K562 (cell line): ENCODE results near the gene COL23A1. TPM values are rescaled to one million over a fixed set of nuclear protein-coding genes. Genes with fewer than 3 reads are reported as not detected.

Source experiments
- ATAC-seq: fragments of 200-7000 bp; cut with Tn5 transposase; 3 replicates; pipeline ENCODE4 v1.9.1; 2020; ENCODE audit warnings: moderate library complexity
- BruUV-seq: library from RNA; stranded (reverse); fragments of 400-500 nt; replicated peaks from 2 replicates; lab custom pipeline; 2021; lab: Mats Ljungman, UMichigan
- CTCF ChIA-PET: fragments of 300-600 bp; formaldehyde crosslinking; extraction: SDS; loops from one replicate; lab custom pipeline; 2021; ENCODE audit warnings: low intra/inter-chr PET ratio; lab: Yijun Ruan, JAX
- POLR2A ChIA-PET: fragments of 300-600, 350-650 bp; sonication (Branson Sonifier 250); formaldehyde crosslinking; extraction: SDS; loops from one replicate; lab custom pipeline; 2021; ENCODE audit warnings: antibody characterized with exemption, inconsistent platforms; lab: Yijun Ruan, JAX
- DNase-seq, 4 experiments: peaks; one replicate each; pipeline versions ENCODE4 v3.0.0 to v3.0.0-alpha.2; 2011 to 2018; ENCODE audit warnings: low spot score in 3 of 4, mixed read lengths in 3 of 4; ENCODE audit errors: extremely low read depth in 1 of 4
- FAIRE-seq: peaks from 2 replicates; lab custom pipeline; 2011; peaks lifted over from hg19 to GRCh38; lab: Jason Lieb, UNC
- H2AFZ ChIP-seq: 2 replicates; pipeline ENCODE4 v1.6.0; 2011; ENCODE audit warnings: low read depth, low read length, control low read depth, inconsistent platforms
- H3K27ac ChIP-seq: fragments of 200-600 bp; 3 replicates; pipeline ENCODE4 v1.8.0; 2011; ENCODE audit warnings: low read depth, mild to moderate bottlenecking, control low read depth, inconsistent platforms, low read length, moderate library complexity, mixed read lengths; ENCODE audit errors: extremely low read depth
- H3K27me3 ChIP-seq, 2 experiments: fragments of 300-600 bp in 1 of 2; 2 replicates in 1 of 2; 3 replicates in 1 of 2; pipeline versions ENCODE4 v1.6.0 to v1.8.0; 2011; ENCODE audit warnings: inconsistent platforms in 2 of 2, low read length in 2 of 2, mild to moderate bottlenecking in 1 of 2, mixed read lengths in 1 of 2, moderate library complexity in 1 of 2; ENCODE audit not compliant: control insufficient read depth in 2 of 2, insufficient read depth in 2 of 2
- H3K36me3 ChIP-seq: fragments of 300-600 bp; 3 replicates; pipeline ENCODE4 v1.8.0; 2011; ENCODE audit warnings: mild to moderate bottlenecking, low read length, inconsistent platforms; ENCODE audit not compliant: control insufficient read depth, insufficient read depth
- H3K4me1 ChIP-seq, 2 experiments: fragments of 200-600 bp in 1 of 2; replicated peaks in 1 of 2; 2 replicates in 1 of 2; 3 replicates in 1 of 2; pipeline versions ENCODE4 v1.5.1 to v1.8.0; 2011; ENCODE audit warnings: inconsistent platforms in 2 of 2, low read length in 2 of 2, mild to moderate bottlenecking in 1 of 2, mixed read lengths in 1 of 2, moderate library complexity in 1 of 2; ENCODE audit not compliant: control insufficient read depth in 2 of 2, insufficient read depth in 2 of 2
- H3K4me2 ChIP-seq: 2 replicates; pipeline ENCODE4 v1.6.1; 2011; ENCODE audit warnings: low read length, control low read depth, inconsistent platforms, mixed read lengths; ENCODE audit not compliant: insufficient read depth
- H3K4me3 ChIP-seq: fragments of 200-600 bp; sonication (generic), shearing (Covaris generic); 2 replicates; pipeline ENCODE4 v1.5.1; 2016; ENCODE audit warnings: control low read depth, inconsistent platforms
- H3K79me2 ChIP-seq: fragments of 200-600 bp; 3 replicates; pipeline ENCODE4 v1.8.0; 2011; ENCODE audit warnings: low read length, inconsistent platforms; ENCODE audit not compliant: control insufficient read depth, insufficient read depth
- H3K9ac ChIP-seq, 2 experiments: 2 replicates each; pipeline versions ENCODE4 v1.6.0 to v1.6.1; 2011; ENCODE audit warnings: low read depth in 2 of 2, low read length in 2 of 2, control low read depth in 1 of 2, inconsistent platforms in 1 of 2, mild to moderate bottlenecking in 1 of 2, mixed read lengths in 1 of 2; ENCODE audit not compliant: insufficient read depth in 1 of 2
- H3K9me1 ChIP-seq: one replicate; pipeline ENCODE4 v1.6.0; 2011; ENCODE audit warnings: inconsistent platforms, mild to moderate bottlenecking, low read length, moderate library complexity; ENCODE audit not compliant: control insufficient read depth, insufficient read depth
- H3K9me3 ChIP-seq: replicated peaks from 2 replicates; pipeline ENCODE4 v1.5.1; 2011; ENCODE audit warnings: low read depth, low read length, inconsistent platforms; ENCODE audit not compliant: control insufficient read depth, insufficient read depth
- H4K20me1 ChIP-seq: replicated peaks from 2 replicates; pipeline ENCODE4 v1.6.1; 2011; ENCODE audit warnings: low read length, inconsistent platforms, mixed read lengths; ENCODE audit not compliant: control insufficient read depth, insufficient read depth
- ASH1L ChIP-seq: fragments of 450-650 bp; IDR thresholded peaks from 2 replicates; pipeline ENCODE4 v1.6.1; 2018; ENCODE audit warnings: borderline replicate concordance, mild to moderate bottlenecking, low read depth; ENCODE audit not compliant: partially characterized antibody
- ELF2 ChIP-seq: fragments of 250-450 bp; sonication (Bioruptor Pico); IDR thresholded peaks from 2 replicates; pipeline ENCODE4 v1.5.0; 2021; ENCODE audit warnings: mild to moderate bottlenecking
- FIP1L1 ChIP-seq: fragments of 200-400 bp; formaldehyde crosslinking; IDR thresholded peaks from 2 replicates; pipeline ENCODE4 v1.6.1; 2018; ENCODE audit warnings: mild to moderate bottlenecking, low read depth, low read length; ENCODE audit not compliant: poor library complexity, severe bottlenecking
- HNRNPUL1 ChIP-seq: fragments of 200-400 bp; formaldehyde crosslinking; IDR thresholded peaks from 2 replicates; pipeline ENCODE4 v1.6.1; 2017; ENCODE audit warnings: low read length
- NFIX ChIP-seq: fragments of 250-450 bp; sonication (Bioruptor Pico); IDR thresholded peaks from 2 replicates; pipeline ENCODE4 v1.4.0; 2020; ENCODE audit warnings: low read depth, mild to moderate bottlenecking, moderate library complexity
- NFRKB ChIP-seq: fragments of 450-650 bp; IDR thresholded peaks from 2 replicates; pipeline ENCODE4 v1.6.1; 2016; ENCODE audit warnings: low read depth
- NR2C2 ChIP-seq, 2 experiments: fragments of 200-800 bp in 1 of 2; sonication (Bioruptor generic) in 1 of 2; sonication (generic) in 1 of 2; formaldehyde crosslinking in 1 of 2; IDR thresholded peaks; 2 replicates each; pipeline versions ENCODE4 v1.6.1 to v1.8.0; 2016 to 2022; ENCODE audit warnings: mild to moderate bottlenecking in 1 of 2, missing compliant biosample characterization in 1 of 2, missing genetic modification characterization in 1 of 2, missing genetic modification reagents in 1 of 2
- PHB2 ChIP-seq: fragments of 450-650 bp; IDR thresholded peaks from 2 replicates; pipeline ENCODE4 v1.6.1; 2017; ENCODE audit warnings: low read depth
- POLR3G ChIP-seq: IDR thresholded peaks from 2 replicates; pipeline ENCODE4 v1.6.1; 2011; ENCODE audit not compliant: insufficient read length, insufficient replicate concordance; ENCODE audit errors: extremely low read depth
- PTRF ChIP-seq: fragments of 450-650 bp; IDR thresholded peaks from 2 replicates; pipeline ENCODE4 v1.6.1; 2016; ENCODE audit warnings: mild to moderate bottlenecking, missing genetic modification characterization, missing compliant biosample characterization
- RBM14 ChIP-seq: fragments of 200-400 bp; formaldehyde crosslinking; IDR thresholded peaks from 2 replicates; pipeline ENCODE4 v1.6.1; 2018; ENCODE audit warnings: low read depth, mild to moderate bottlenecking, low read length, moderate library complexity, borderline replicate concordance; ENCODE audit not compliant: insufficient read depth
- RCOR1 ChIP-seq, 2 experiments: IDR thresholded peaks; 2 replicates each; pipeline ENCODE4 v1.6.1; 2012; ENCODE audit warnings: low read depth in 2 of 2, low read length in 2 of 2, borderline replicate concordance in 1 of 2, improper control_type of control experiment in 1 of 2
- ZEB2 ChIP-seq: fragments of 450-650 bp; IDR thresholded peaks from 2 replicates; pipeline ENCODE4 v1.6.1; 2016
- ZNF175 ChIP-seq: fragments of 200-800 bp; sonication (Bioruptor generic); IDR thresholded peaks from 2 replicates; pipeline ENCODE4 v1.6.1; 2016; ENCODE audit warnings: low read depth, mild to moderate bottlenecking, missing genetic modification characterization, missing compliant biosample characterization
- WGBS: fragments of 100-300 bp; shearing (Covaris generic); methylation state at CpG from one replicate; pipeline ENCODE4 v1.1.6; 2016; ENCODE audit warnings: low coverage, mixed read lengths; ENCODE audit not compliant: insufficient coverage; ENCODE audit errors: missing lambda C conversion rate; 5-methylcytosine and 5-hydroxymethylcytosine counted together
- in situ Hi-C: fragments of 300-500 bp; cut with MboI; formaldehyde crosslinking; loops from 4 replicates; pipeline ENCODE4 v1.15.0; 2018; ENCODE audit warnings: inconsistent platforms, mixed read lengths
- intact Hi-C: fragments of 100-400 bp; cut with micrococcal nuclease; formaldehyde crosslinking; loops from 2 replicates; pipeline ENCODE4 v1.14.2; 2022
- polyA plus RNA-seq, 8 experiments: library from polyadenylated mRNA; depleted of rRNA in 4 of 8; stranded (reverse) in 5 of 8; unstranded in 3 of 8; fragments of >200 nt; fragmentation: Nextera tagmentation in 2 of 8; fragmentation: Illumina TruSeq in 1 of 8; extraction: Ambion mirVana in 2 of 8; extraction: Trizol in 1 of 8; gene quantifications; 2 replicates each; pipeline versions ENCODE4 v1.2.1 to v1.2.3, GENCODE V29; 2011 to 2014; ENCODE audit warnings: inconsistent platforms in 1 of 8, missing spikeins in 1 of 8
- total RNA-seq, 7 experiments: library from RNA; depleted of rRNA in 6 of 7; stranded (reverse); fragments of >200 nt in 6 of 7; fragmentation: Illumina TruSeq in 2 of 7; extraction: Trizol in 2 of 7; gene quantifications; 2 replicates each; pipeline versions ENCODE4 v1.2.1 to v1.2.3, GENCODE V29; 2011 to 2021; ENCODE audit warnings: low replicate concordance in 1 of 7
- TF ChIP-seq, protein P1 (sequence below): conservative IDR thresholded peaks from 2 replicates; pipeline ENCODE4 v1.6.1; 2011; ENCODE audit warnings: low read depth, mild to moderate bottlenecking, low read length; ENCODE audit not compliant: control insufficient read depth
- TF ChIP-seq, protein P2 (sequence below), 2 experiments: fragments of 450-650 bp in 1 of 2; sonication (generic) in 1 of 2; formaldehyde crosslinking; conservative IDR thresholded peaks; 2 replicates each; pipeline versions ENCODE4 v1.4.0 to v1.8.1; 2020 to 2022; ENCODE audit warnings: mild to moderate bottlenecking in 1 of 2, missing genetic modification reagents in 1 of 2

The COL23A1 gene
- total and polyA plus RNA-seq, 9 of the 15 experiments (the other 6 are each of a cell fraction or from before 2014, with no cell fraction given), result 0.09 TPM; not detected in 8

GRCh38 chr5:178537467-178538371 lies 52.5 kb downstream of the COL23A1 start (continued):
- TF ChIP-seq ZNF175 (CRISPR knock-in tag) (no peak), HNRNPUL1 (no peak), FIP1L1 (no peak), PTRF (tag) (no peak)
- TF ChIP-seq, all 486 proteins: peak for 0

GRCh38 chr5:178536541-178537466 lies 53.4 kb downstream of the COL23A1 start:
- intact Hi-C loops, result no loop called here
- Histone ChIP-seq H2AFZ (no peak overlapping the region), H3K27me3 (peaks cover 8 to 48% of the 10 kb centered on the region in 2 experiments; a peak in 4 of 5 replicates), H3K4me2 (no peak overlapping the region), H3K79me2 (no peaks in the 10 kb centered on the region), H3K4me3 (no peak overlapping the region), H3K9ac (no peak overlapping the region), H3K27ac (no peak overlapping the region), H3K9me3 (no peaks in the 10 kb centered on the region), H3K9me1 (no peaks in the 10 kb centered on the region), H3K4me1 (peaks cover 0 to 9% of the 10 kb centered on the region in 2 experiments; a peak in 2 of 5 replicates), H3K36me3 (no peaks in the 10 kb centered on the region), H4K20me1 (no peaks in the 10 kb centered on the region)
- ChIA-PET CTCF (no interaction called here), POLR2A (interaction anchor here (0.5 kb wide), 1 partner anchor 12 kb away, joined by 3 read pairs; no protein-coding TSS in a partner anchor)
- in situ Hi-C loops, result no loop called here
- DNase-seq, result no peak
- no TSS peak for BruUV-seq
- WGBS, result 27% methylated on average over 18 of the region's 26 CpGs
- FAIRE-seq, result no peak
- ATAC-seq, result no peak
- TF ChIP-seq NFIX (CRISPR knock-in tag) (no peak), ELF2 (CRISPR knock-in tag) (no peak), PHB2 (no peak), NFRKB (no peak), NR2C2 (CRISPR knock-in tag; IDR thresholded peaks at IDR 0.05) (no peak), NR2C2 (tag; IDR thresholded peaks at IDR 0.05) (no peak), ZEB2 (no peak), RCOR1 (IDR thresholded peaks at IDR 0.05; ENCODE audit: borderline replicate concordance in 1 of 2, low read depth in 2 of 2, low read length in 2 of 2) (no peak), POLR3G (no peak), RBM14 (no peak), ASH1L (no peak)
- TF ChIP-seq, protein P1, sequence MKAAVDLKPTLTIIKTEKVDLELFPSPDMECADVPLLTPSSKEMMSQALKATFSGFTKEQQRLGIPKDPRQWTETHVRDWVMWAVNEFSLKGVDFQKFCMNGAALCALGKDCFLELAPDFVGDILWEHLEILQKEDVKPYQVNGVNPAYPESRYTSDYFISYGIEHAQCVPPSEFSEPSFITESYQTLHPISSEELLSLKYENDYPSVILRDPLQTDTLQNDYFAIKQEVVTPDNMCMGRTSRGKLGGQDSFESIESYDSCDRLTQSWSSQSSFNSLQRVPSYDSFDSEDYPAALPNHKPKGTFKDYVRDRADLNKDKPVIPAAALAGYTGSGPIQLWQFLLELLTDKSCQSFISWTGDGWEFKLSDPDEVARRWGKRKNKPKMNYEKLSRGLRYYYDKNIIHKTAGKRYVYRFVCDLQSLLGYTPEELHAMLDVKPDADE, result no peak
- TF ChIP-seq, protein P2, sequence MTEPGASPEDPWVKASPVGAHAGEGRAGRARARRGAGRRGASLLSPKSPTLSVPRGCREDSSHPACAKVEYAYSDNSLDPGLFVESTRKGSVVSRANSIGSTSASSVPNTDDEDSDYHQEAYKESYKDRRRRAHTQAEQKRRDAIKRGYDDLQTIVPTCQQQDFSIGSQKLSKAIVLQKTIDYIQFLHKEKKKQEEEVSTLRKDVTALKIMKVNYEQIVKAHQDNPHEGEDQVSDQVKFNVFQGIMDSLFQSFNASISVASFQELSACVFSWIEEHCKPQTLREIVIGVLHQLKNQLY (CRISPR knock-in tag; conservative IDR thresholded peaks at IDR 0.05), result no peak
